NCI-H2171 (cell line): Measurements from ENCODE around the gene USP40.

ENCODE experiments used
- DNase-seq: peaks from one replicate; lab custom pipeline; 2025; lab: John Stamatoyannopoulos, UW

Gene USP40

GRCh38 chr2:233426619-233427342, 139.8 kb downstream of the USP40 start:
- no peak for DNase-seq
